Activated CD4-positive, alpha-beta memory T cell treated with anti-CD3 and anti-CD28 coated beads, Interleukin-2, amount 10 ng/mL, durations not matched to agents 7 days and 5 days (primary cell): Measurements from ENCODE around the gene CCDC63. TPM values are rescaled to one million over a fixed set of nuclear protein-coding genes. Genes with fewer than 3 reads are reported as not detected.
A peak's percentile ranks its signal among the peaks of the same experiment; 100 is the strongest.

Experiments used
- CTCF ChIA-PET: fragments of 350-600 bp; sonication (Branson Sonifier 250); formaldehyde crosslinking; loops from one replicate; lab custom pipeline; 2021; ENCODE audit warnings: antibody characterized with exemption, inconsistent platforms; lab: Charles Lee
- POLR2A ChIA-PET: fragments of 350-600 bp; sonication (Branson Sonifier 250); formaldehyde crosslinking; loops from one replicate; lab custom pipeline; 2021; ENCODE audit warnings: antibody characterized with exemption; lab: Charles Lee
- DNase-seq: peaks from one replicate; pipeline ENCODE4 v3.0.0-alpha.2; 2020
- H3K27ac Mint-ChIP-seq: one replicate; pipeline ENCODE4 v1.8.0; 2021; ENCODE audit warnings: mild to moderate bottlenecking, mixed read lengths
- H3K27me3 Mint-ChIP-seq: one replicate; pipeline ENCODE4 v1.8.0; 2021; ENCODE audit warnings: mixed read lengths
- H3K36me3 Mint-ChIP-seq: one replicate; pipeline ENCODE4 v1.8.0; 2021; ENCODE audit warnings: low read depth, mixed read lengths
- H3K4me1 Mint-ChIP-seq: one replicate; pipeline ENCODE4 v1.8.0; 2021; ENCODE audit warnings: mixed read lengths
- H3K4me3 Mint-ChIP-seq: one replicate; pipeline ENCODE4 v1.8.0; 2021; ENCODE audit warnings: mild to moderate bottlenecking, mixed read lengths
- H3K9me3 Mint-ChIP-seq: one replicate; pipeline ENCODE4 v1.8.0; 2021; ENCODE audit warnings: mixed read lengths
- total RNA-seq, 2 experiments: library from RNA; stranded (reverse); gene quantifications; one replicate each; pipeline ENCODE4 v1.2.3, GENCODE V29; 2021

Gene CCDC63
- total RNA-seq = not detected

DNA sequence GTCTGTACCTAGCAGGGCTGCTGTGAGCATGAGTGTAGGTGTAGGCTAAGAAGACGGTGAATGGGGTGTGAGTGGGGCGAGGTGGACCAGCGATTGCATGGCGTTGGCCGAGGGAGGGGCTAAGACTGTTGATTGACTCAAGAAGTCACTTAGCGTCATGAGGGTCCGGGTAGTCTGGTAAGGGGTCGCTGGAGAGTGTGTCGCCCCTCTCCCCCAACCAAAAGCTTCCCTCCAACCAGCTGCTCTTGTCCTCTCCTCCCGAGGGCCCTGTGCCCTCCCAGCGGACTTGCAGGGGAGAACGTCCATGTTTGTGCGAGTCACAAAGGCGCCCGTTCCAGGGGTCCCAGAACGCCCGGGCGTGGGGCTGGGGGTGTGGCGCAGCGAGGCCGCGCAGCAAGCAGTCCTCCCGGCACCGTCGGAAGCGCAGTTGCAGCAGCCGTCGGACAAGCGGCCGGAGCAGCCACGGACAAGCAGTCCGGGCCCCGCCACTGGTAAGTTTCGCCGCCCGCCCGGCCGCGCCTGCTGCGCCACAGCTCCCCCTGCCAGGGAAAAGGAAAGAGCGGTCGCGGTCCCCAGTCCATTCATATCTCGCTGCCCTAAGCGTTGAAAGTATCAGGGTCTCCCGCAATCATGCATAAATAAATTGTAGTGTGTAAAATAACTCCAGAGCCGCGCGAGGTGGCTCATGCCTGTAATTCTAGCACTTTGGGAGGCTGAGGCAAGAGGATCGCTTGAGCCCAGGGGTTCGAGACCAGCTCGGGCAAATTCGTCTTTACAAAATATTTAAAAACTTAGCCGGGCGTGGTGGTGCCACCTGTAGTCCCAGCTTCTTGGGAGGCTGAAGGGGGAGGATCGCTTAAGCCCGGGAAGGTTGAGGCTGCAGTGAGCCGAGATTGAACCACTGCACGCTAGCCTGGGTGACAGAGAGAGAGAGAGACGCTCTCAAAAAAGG, at the start of gene CCDC63:
Gene CCDC63, plus strand, starts transcription at position 373 of the 952 bp plus-strand sequence. CDS start 5,968 bp downstream, outside the sequence.
- H3K4me1 Mint-ChIP-seq = peaks cover 5% of the 10 kb centered on the region
- no peaks in the 10 kb centered on the region for H3K36me3 Mint-ChIP-seq
- no peak within 1 kb of the TSS for H3K27ac Mint-ChIP-seq
- DNase-seq = peak; percentile 28
- ChIA-PET POLR2A (no interaction called here), CTCF (interaction anchor here (0.9 to 1.7 kb wide), 6 partner anchors 38 to 245 kb away, joined by 3 to 6 read pairs (median 3); no protein-coding TSS in a partner anchor)
- peak within 1 kb of the TSS; percentile 59 for H3K4me3 Mint-ChIP-seq
- H3K27me3 Mint-ChIP-seq = peaks cover 59% of the 10 kb centered on the region
- H3K9me3 Mint-ChIP-seq = no peaks in the 10 kb centered on the region

DNA sequence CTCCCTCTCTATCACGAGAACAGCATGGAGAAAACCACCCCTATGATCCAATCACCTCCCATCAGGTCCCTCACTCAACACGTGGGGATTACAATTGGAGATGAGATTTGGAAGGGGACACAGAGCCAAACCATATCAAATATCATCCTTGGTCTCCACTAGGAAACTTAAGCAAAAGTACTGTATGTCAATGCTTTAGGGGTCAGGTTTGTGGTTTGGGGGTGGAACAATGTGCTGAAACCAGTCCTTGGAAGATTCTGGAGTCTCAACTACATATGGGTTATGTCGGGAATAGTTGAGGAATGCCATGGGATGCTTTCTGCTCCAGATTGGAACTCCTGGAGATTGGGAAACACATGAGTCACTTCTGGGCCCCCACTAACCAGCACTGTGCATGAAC, 48.3 kb upstream of the CCDC63 start:
- H3K4me1 Mint-ChIP-seq = no peaks in the 10 kb centered on the region
- H3K4me3 Mint-ChIP-seq = no peak overlapping the region
- H3K27ac Mint-ChIP-seq = no peak overlapping the region
- POLR2A ChIA-PET = no interaction called here
- H3K9me3 Mint-ChIP-seq = peaks cover 18% of the 10 kb centered on the region
- CTCF ChIA-PET = no interaction called here
- H3K36me3 Mint-ChIP-seq = peaks cover 4% of the 10 kb centered on the region
- no peaks in the 10 kb centered on the region for H3K27me3 Mint-ChIP-seq
- no peak for DNase-seq

DNA sequence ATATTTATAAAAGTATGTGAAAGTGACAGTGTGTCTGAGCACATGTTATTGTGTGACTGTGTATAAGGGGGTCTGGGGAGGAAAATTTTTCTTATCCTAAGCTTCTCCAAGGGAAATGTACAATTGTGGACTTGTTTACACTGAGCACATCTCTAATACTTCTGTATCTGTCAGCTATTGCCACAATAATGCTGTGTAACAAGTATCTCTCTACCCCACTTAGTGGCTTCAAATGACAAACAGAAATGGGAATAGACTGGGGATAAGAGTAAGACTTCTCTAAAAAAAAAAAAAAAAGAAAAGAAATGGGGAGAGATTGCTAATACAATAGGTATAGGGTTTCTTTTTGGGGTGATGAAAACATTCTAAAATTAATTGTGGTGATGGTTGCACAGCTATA, 44.3 kb upstream of the CCDC63 start:
- POLR2A ChIA-PET = no interaction called here
- DNase-seq = no peak
- H3K4me1 Mint-ChIP-seq = no peaks in the 10 kb centered on the region
- H3K9me3 Mint-ChIP-seq = peaks cover 29% of the 10 kb centered on the region
- H3K27ac Mint-ChIP-seq = no peak overlapping the region
- CTCF ChIA-PET = no interaction called here
- no peaks in the 10 kb centered on the region for H3K27me3 Mint-ChIP-seq
- H3K36me3 Mint-ChIP-seq = peaks cover 7% of the 10 kb centered on the region
- no peak overlapping the region for H3K4me3 Mint-ChIP-seq

DNA sequence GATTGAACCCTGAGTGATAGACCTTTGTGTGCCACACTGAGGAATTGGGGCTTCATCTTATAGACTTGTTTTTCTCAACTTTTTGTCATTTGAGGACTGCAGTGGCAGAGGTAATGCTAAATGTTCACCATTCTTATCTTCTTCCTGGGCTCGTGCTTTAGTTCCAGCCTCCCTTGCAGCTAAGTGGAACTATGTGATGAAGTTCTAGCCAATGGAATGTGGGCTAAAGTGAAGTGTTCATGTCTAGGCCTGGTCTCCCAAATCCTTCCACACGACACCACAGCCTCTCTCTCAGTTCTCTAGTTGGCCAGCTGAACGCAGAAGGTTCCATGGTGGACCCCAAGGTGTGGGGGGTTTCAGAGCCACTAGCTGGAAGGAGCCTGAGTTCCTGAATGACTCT, 42.4 kb upstream of the CCDC63 start:
- CTCF ChIA-PET = no interaction called here

DNA sequence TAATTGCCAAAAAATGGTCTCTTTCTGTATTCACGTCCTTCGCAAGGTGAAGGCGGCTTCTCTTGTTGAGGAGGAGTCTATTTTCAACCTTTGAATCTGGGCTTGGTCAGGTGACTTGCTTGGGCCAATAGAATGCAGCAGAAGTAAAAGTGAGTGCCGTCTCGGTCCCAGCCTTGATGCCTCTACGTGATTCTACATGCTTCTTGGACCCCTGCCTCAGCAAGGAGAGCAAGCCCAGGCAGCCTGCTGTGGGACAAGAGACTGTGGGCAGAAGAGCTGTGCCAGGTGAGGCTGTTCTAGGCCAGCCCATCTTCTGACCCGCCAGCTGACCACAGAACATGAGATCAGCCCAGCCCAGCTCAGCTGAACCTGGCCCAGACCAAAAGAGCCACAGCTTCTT, 39.1 kb upstream of the CCDC63 start:
- Mint-ChIP-seq H3K4me1 (no peaks in the 10 kb centered on the region), H3K27ac (no peak overlapping the region), H3K9me3 (peaks cover 13% of the 10 kb centered on the region), H3K4me3 (no peak overlapping the region), H3K27me3 (no peaks in the 10 kb centered on the region), H3K36me3 (peaks cover 4% of the 10 kb centered on the region)
- POLR2A ChIA-PET = no interaction called here
- CTCF ChIA-PET = no interaction called here
- no peak for DNase-seq

More for the DNA sequence above, 42.4 kb upstream of the CCDC63 start:
- H3K4me1 Mint-ChIP-seq = no peaks in the 10 kb centered on the region
- no peak overlapping the region for H3K27ac Mint-ChIP-seq
- no peak overlapping the region for H3K4me3 Mint-ChIP-seq
- POLR2A ChIA-PET = no interaction called here
- H3K36me3 Mint-ChIP-seq = peaks cover 7% of the 10 kb centered on the region
- peaks cover 29% of the 10 kb centered on the region for H3K9me3 Mint-ChIP-seq
- no peaks in the 10 kb centered on the region for H3K27me3 Mint-ChIP-seq
- no peak for DNase-seq

DNA sequence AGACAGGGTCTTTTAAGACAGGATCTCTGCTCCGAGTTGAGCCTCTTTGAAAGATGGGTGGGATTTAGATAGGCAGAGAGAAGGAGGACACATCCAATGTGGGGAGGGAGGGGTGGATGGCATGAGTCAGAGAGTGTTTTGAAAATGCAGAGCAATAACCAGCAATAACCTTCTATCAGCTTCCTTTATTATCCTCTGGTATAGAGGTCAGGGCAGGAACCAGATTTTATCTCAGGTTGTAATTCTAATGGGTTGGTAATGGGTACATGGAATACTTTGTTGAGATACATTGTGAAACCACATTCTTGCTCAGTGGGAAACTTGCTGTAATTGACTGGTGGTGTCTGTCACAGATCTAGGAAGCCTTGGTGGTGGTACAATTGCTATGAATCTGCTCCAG, 37.6 kb upstream of the CCDC63 start:
- POLR2A ChIA-PET = no interaction called here
- H3K4me1 Mint-ChIP-seq = no peaks in the 10 kb centered on the region
- CTCF ChIA-PET = no interaction called here

DNA sequence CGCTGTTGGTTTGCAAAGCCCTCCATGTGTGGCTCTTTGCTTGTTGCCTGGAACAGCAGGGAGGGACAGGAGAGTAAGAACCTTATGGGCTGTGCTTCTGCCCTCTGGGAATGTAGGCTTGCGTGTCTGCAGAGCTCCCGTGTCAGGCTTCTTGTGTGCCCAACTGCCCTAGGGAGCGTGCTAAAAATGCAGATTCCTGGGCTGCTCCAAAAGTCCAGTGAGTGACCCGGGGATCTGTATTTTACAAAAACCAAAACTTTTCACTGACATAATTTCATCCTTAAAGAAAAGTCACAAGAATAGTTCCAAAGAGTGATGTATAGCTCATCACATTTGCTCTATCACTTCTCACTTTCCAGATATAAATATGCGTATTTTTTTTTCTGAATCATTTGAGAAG, 34.8 kb upstream of the CCDC63 start:
- Mint-ChIP-seq H3K9me3 (no peaks in the 10 kb centered on the region), H3K4me1 (no peaks in the 10 kb centered on the region), H3K4me3 (no peak overlapping the region), H3K27ac (no peak overlapping the region), H3K27me3 (peaks cover 3% of the 10 kb centered on the region), H3K36me3 (no peaks in the 10 kb centered on the region)
- ChIA-PET POLR2A (no interaction called here), CTCF (no interaction called here)
- DNase-seq = no peak

More for the DNA sequence above, 37.6 kb upstream of the CCDC63 start:
- no peak overlapping the region for H3K4me3 Mint-ChIP-seq
- DNase-seq = no peak
- peaks cover 5% of the 10 kb centered on the region for H3K9me3 Mint-ChIP-seq
- H3K36me3 Mint-ChIP-seq = no peaks in the 10 kb centered on the region
- H3K27ac Mint-ChIP-seq = no peak overlapping the region
- peaks cover 3% of the 10 kb centered on the region for H3K27me3 Mint-ChIP-seq

DNA sequence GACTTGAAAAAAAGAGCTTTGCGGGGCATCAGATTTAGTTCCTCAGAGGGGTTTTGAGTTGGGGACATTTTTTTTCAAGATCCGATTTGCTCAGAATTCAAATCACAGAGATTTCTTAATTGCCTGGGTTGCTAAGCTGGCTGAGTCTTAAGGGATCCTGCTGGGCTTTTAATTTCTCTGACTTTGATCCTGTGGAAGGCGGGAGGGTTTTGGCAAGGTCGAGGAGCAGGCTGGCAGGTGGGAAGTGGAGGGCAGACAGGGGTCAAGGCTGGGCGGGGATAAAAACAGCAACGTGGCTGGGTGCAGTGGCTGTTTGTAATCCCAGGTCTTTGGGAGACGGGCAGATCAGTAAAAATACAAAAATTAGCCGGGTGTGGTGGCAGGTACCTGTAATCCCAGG, 33.5 kb upstream of the CCDC63 start:
- CTCF ChIA-PET = no interaction called here
- Mint-ChIP-seq H3K36me3 (no peaks in the 10 kb centered on the region), H3K9me3 (no peaks in the 10 kb centered on the region), H3K4me1 (no peaks in the 10 kb centered on the region), H3K4me3 (no peak overlapping the region), H3K27ac (no peak overlapping the region), H3K27me3 (peaks cover 3% of the 10 kb centered on the region)
- DNase-seq = no peak
- POLR2A ChIA-PET = no interaction called here

DNA sequence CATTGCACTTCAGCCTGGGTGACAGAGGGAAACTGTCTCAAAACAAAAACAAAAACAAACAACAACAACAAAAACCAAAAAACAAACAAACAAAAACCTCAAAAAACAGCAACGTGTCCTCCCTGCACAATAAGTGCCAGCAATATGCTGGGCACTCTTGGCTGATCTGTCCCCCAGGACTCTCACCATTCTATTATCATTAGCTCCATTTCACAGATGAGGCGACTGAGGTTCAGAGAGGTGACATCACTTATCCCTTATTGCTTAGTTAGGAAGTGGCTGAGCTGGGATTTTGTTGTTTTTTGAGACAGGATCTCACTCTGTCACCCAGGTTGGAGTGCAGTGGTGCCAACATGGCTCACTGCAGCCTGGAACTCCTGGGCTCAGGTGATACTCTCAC, 33.0 kb upstream of the CCDC63 start:
- no peaks in the 10 kb centered on the region for H3K9me3 Mint-ChIP-seq
- no peak for DNase-seq
- POLR2A ChIA-PET = no interaction called here

DNA sequence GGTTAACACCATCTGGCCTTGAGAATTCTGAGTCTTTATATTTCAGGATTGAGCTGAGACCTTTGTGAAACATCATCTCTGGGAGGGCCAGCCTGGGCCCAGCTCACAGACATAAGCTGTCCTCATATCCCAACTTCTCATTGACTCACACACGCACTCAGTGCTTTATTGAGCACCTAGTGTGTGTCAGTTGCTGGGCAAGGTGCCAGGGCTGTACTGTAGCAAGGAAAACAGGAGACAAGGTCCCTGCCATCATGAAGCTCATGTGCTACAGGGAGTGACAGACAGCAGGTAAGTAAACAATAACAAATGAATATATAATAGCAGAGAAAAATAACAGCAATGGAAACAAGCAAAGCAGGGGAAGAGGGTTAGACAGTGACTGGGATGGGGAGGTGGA, 30.5 kb upstream of the CCDC63 start:
- H3K27ac Mint-ChIP-seq = no peak overlapping the region
- peaks cover 4% of the 10 kb centered on the region for H3K27me3 Mint-ChIP-seq
- H3K4me1 Mint-ChIP-seq = no peaks in the 10 kb centered on the region
- H3K36me3 Mint-ChIP-seq = no peaks in the 10 kb centered on the region
- ChIA-PET POLR2A (no interaction called here), CTCF (interaction anchor here (1.4 to 1.8 kb wide), 2 partner anchors 11 to 201 kb away, joined by 4 to 5 read pairs; no protein-coding TSS in a partner anchor)
- DNase-seq = no peak
- no peaks in the 10 kb centered on the region for H3K9me3 Mint-ChIP-seq
- H3K4me3 Mint-ChIP-seq = no peak overlapping the region

More for the DNA sequence above, 33.0 kb upstream of the CCDC63 start:
- H3K4me1 Mint-ChIP-seq = no peaks in the 10 kb centered on the region
- H3K27me3 Mint-ChIP-seq = peaks cover 3% of the 10 kb centered on the region
- CTCF ChIA-PET = no interaction called here
- H3K4me3 Mint-ChIP-seq = no peak overlapping the region
- H3K27ac Mint-ChIP-seq = no peak overlapping the region
- no peaks in the 10 kb centered on the region for H3K36me3 Mint-ChIP-seq

DNA sequence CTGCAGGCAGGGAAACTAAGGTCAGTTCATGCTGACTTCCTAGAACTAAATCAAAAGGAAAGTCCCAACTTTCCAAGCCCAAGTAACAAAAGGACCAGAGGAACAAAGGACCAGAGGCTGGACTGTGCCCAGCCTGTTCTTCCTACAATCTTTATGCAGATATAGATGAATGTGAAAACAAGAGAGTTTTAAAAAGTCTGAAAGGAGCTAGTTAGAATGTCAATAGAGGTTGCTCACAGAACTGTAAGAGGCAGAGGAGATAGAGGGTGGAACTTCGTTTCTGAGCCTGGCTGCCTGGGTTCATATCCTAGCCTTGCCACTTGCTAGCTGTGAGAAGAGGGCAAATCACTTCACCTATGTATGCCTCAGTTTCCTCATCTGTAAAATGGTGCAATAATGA, 30.0 kb upstream of the CCDC63 start:
- Mint-ChIP-seq H3K27ac (no peak overlapping the region), H3K4me3 (no peak overlapping the region), H3K27me3 (peaks cover 4% of the 10 kb centered on the region), H3K36me3 (no peaks in the 10 kb centered on the region), H3K4me1 (no peaks in the 10 kb centered on the region), H3K9me3 (peaks cover 2% of the 10 kb centered on the region)
- CTCF ChIA-PET = interaction anchor here (1.8 kb wide), 1 partner anchor 10 kb away, joined by 5 read pairs; no protein-coding TSS in a partner anchor
- no peak for DNase-seq
- POLR2A ChIA-PET = no interaction called here

DNA sequence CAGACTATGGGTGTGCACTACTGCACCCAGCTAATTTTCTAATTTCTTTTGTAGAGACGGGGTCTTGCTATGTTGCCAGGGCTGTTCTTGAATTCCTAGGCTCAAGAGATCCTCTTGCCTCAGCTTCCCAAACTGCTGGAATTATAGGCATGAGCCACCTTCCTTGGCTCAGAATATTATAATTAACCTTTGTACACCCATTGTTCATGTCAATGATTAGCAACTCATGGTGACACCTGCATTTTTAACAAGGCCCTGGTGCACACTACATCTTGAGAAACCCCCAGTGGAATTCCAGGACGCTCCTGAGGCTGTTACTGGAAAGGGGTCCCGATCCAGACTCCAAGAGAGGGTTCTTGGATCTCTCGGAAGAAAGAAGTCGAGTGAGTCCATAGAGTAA, 28.3 kb upstream of the CCDC63 start:
- Mint-ChIP-seq H3K4me1 (no peaks in the 10 kb centered on the region), H3K4me3 (no peak overlapping the region), H3K27ac (no peak overlapping the region), H3K36me3 (no peaks in the 10 kb centered on the region), H3K27me3 (peaks cover 3% of the 10 kb centered on the region), H3K9me3 (peaks cover 2% of the 10 kb centered on the region)
- DNase-seq = no peak
- POLR2A ChIA-PET = no interaction called here
- CTCF ChIA-PET = interaction anchor here (0.6 kb wide), 1 partner anchor 11 kb away, joined by 3 read pairs; no protein-coding TSS in a partner anchor

DNA sequence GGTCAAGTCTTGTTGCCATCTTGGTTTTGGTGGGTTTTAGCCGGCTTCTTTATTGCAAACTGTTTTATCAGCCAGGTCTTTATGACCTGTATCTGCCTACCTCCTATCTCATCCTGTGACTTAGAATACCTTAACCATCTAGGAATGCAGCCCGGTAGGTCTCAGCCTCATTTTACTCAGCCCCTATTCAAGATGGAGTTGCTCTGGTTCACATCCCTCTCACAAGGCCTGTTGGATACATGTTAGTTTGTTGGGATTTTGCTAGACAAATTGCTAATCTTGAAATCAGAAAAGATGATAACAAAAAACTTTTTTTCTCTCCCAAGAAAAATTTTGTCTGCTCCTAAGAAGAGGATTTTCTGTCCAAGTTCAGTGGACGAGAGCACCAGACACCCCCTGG, 27.6 kb upstream of the CCDC63 start:
- no peak overlapping the region for H3K4me3 Mint-ChIP-seq
- ChIA-PET POLR2A (no interaction called here), CTCF (no interaction called here)
- peaks cover 3% of the 10 kb centered on the region for H3K27me3 Mint-ChIP-seq
- H3K4me1 Mint-ChIP-seq = no peaks in the 10 kb centered on the region
- H3K27ac Mint-ChIP-seq = no peak overlapping the region
- DNase-seq = no peak
- no peaks in the 10 kb centered on the region for H3K36me3 Mint-ChIP-seq
- H3K9me3 Mint-ChIP-seq = peaks cover 2% of the 10 kb centered on the region
